Memory B cell (primary cell): ENCODE results near the gene INTS7.

Experiments used
- ATAC-seq: fragments of 150-1000 bp; cut with Tn5 transposase; 2 replicates; pipeline ENCODE4 v1.10.0; 2021; ENCODE audit warnings: low read depth, mild to moderate bottlenecking, moderate library complexity
- DNase-seq, 2 donors: peaks; one replicate each; pipeline ENCODE4 v3.0.0; 2022; ENCODE audit warnings: low spot score in 2 of 2
- H3K27ac Mint-ChIP-seq: one replicate; pipeline ENCODE4 v1.8.0; 2022; ENCODE audit warnings: mild to moderate bottlenecking, moderate library complexity, mixed read lengths
- H3K27me3 Mint-ChIP-seq: one replicate; pipeline ENCODE4 v1.8.0; 2022; ENCODE audit warnings: mixed read lengths
- H3K36me3 Mint-ChIP-seq: one replicate; pipeline ENCODE4 v1.8.0; 2022; ENCODE audit warnings: mild to moderate bottlenecking, mixed read lengths
- H3K4me1 Mint-ChIP-seq: one replicate; pipeline ENCODE4 v1.8.0; 2022; ENCODE audit warnings: mixed read lengths
- H3K4me3 Mint-ChIP-seq: one replicate; pipeline ENCODE4 v1.8.0; 2022; ENCODE audit warnings: mild to moderate bottlenecking, moderate library complexity, mixed read lengths
- H3K9me3 Mint-ChIP-seq: one replicate; pipeline ENCODE4 v1.8.0; 2022; ENCODE audit warnings: mixed read lengths

The INTS7 gene

DNA sequence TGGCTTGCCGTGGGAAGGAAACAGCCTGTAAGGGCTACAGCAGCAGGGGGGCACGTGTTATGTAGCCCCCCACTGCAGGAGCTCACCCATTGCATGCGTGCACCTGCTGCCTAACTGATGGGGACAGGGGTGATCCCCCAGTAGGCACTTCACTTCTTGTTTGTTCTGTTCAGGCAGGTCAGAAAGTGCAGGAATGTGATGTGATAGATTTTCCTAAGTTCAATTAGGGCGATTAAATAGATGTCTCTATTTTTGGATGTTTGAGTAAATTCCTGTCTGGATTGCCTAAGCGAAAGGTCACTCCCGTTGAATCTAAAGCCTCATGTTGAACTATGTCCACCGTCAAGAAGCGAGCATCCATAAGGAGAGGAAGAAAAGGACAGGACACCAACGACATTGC, 126.0 kb downstream of the INTS7 start:
- no peak overlapping the region for H3K4me3 Mint-ChIP-seq
- no peak for DNase-seq
- H3K36me3 Mint-ChIP-seq, result peaks cover 2% of the 10 kb centered on the region
- H3K9me3 Mint-ChIP-seq, result peaks cover 2% of the 10 kb centered on the region
- no peak overlapping the region for H3K27ac Mint-ChIP-seq
- peaks cover 3% of the 10 kb centered on the region for H3K27me3 Mint-ChIP-seq
- ATAC-seq, result no peak
- peaks cover 6% of the 10 kb centered on the region for H3K4me1 Mint-ChIP-seq

DNA sequence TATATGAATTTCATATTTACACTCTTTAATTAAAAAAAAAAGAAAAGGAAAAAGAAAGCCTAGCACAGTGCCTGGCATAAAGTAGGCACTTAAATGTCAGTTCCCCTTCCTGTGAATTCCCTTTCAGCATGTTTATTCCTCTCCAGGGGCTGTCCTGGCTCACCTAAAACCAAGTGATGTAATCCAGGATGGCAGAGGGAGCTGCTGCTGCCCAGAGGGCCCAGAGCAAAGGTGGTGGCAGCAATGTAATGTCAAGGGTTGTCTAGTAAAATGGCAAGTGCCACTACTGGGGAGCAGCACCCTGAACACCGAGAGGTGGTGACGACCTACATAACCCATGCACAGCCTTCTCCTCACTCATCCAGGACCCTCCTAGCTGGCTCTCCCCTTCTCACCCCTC, 126.4 kb downstream of the INTS7 start:
- no peak overlapping the region for H3K4me3 Mint-ChIP-seq
- H3K9me3 Mint-ChIP-seq, result peaks cover 2% of the 10 kb centered on the region
- ATAC-seq (no peak), DNase-seq (no peak)
- H3K27me3 Mint-ChIP-seq, result peaks cover 3% of the 10 kb centered on the region
- H3K4me1 Mint-ChIP-seq, result peaks cover 6% of the 10 kb centered on the region
- peaks cover 2% of the 10 kb centered on the region for H3K36me3 Mint-ChIP-seq
- H3K27ac Mint-ChIP-seq, result no peak overlapping the region

DNA sequence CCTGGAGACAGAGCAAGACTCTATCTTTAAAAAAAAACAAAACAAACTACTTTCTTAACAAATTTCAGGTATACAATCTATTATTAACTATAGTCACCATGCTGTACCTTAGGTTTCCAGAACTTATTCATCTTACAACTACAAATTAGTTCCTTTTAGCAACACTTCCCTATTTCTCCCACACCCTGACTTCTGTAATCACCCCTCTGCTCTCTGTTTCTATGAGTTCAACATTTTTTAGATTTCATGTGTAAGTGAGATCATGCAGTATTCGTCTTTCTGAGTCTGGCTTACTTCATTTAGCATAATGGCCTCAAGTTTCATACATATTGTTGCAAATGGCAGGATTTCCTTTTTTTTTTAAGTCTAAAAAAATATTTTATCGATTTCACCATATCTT, 126.9 kb downstream of the INTS7 start:
- H3K36me3 Mint-ChIP-seq, result peaks cover 2% of the 10 kb centered on the region
- no peak overlapping the region for H3K27ac Mint-ChIP-seq
- H3K4me1 Mint-ChIP-seq, result peaks cover 6% of the 10 kb centered on the region
- DNase-seq (no peak), ATAC-seq (peak; percentile 41)
- H3K9me3 Mint-ChIP-seq, result peaks cover 2% of the 10 kb centered on the region
- H3K4me3 Mint-ChIP-seq, result no peak overlapping the region
- peaks cover 3% of the 10 kb centered on the region for H3K27me3 Mint-ChIP-seq

DNA sequence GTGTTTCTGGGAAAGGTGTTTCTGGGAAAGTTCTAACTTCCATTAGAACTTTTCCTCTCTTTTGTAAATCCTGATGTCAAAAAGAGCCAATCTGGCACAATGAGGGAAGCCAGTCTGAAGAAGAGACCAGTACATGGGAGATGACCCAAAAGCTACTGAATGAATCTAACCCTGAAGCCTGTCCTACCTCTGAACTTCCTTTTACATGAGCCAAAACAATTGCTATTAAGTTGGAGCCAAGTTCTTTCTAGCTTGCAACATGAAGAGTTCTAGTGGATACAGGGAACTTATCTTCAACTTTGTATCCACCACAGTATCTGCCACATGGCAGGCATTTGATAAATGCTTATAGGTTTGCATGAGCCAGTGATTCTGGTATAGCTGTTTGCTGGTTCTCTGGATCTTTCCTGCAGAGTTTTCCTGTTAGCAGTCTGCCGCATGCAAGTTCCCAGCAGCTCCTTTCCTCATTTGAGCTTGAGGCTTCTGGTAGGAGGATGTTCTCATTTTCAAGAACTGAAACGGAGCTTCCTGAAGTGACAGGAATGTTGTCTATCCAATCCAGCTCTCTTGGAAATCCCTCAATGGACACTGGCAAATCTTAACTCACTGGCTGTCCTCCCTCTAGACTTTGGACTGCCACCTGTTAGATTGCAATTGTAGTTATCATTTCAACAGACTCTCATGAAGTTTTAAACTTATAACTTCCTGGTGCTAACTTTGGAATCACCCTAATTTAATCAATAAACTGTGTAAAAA, 131.7 kb downstream of the INTS7 start:
- Mint-ChIP-seq H3K4me3 (no peak overlapping the region), H3K4me1 (peaks cover 3% of the 10 kb centered on the region), H3K9me3 (peaks cover 1% of the 10 kb centered on the region)

DNA sequence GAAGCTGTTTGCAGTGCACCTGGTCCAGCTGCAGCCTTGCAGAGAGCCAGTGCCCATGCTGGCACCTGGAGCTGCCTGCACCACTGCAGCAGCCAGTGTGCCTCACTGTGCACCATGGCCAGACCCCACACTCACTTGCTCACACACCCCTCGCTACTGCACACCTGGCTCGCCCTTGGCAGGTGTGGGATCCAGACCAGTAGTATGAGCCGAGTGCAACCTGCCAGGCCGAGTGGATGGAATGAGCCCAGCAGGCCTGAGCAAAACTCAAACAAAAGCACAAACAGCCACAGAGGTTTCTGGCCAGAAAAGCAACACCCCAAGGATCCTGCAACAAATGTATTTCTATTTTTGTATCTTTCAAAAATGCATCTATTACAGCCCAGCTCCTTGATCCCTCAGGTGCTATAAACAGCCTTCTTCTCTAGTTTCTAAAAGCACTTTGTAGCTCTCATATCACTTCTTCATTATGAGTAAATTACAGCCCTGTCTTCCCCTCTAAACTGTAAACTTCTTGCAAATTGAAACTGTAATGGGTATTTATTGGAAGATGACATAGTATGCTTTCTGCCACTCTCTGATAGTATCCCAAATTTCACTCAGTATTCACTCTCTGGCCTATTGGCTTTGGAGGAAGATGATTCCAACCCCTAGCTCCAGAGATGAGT, 132.6 kb downstream of the INTS7 start:
- H3K9me3 Mint-ChIP-seq, result peaks cover 1% of the 10 kb centered on the region
- peaks cover 2% of the 10 kb centered on the region for H3K27me3 Mint-ChIP-seq
- no peak overlapping the region for H3K4me3 Mint-ChIP-seq
- H3K4me1 Mint-ChIP-seq, result no peaks in the 10 kb centered on the region
- no peaks in the 10 kb centered on the region for H3K36me3 Mint-ChIP-seq
- no peak overlapping the region for H3K27ac Mint-ChIP-seq
- ATAC-seq, result no peak
- no peak for DNase-seq

More for the DNA sequence above, 131.7 kb downstream of the INTS7 start:
- Mint-ChIP-seq H3K27ac (no peak overlapping the region), H3K27me3 (peaks cover 2% of the 10 kb centered on the region), H3K36me3 (no peaks in the 10 kb centered on the region)
- no peak for ATAC-seq
- DNase-seq, result no peak

DNA sequence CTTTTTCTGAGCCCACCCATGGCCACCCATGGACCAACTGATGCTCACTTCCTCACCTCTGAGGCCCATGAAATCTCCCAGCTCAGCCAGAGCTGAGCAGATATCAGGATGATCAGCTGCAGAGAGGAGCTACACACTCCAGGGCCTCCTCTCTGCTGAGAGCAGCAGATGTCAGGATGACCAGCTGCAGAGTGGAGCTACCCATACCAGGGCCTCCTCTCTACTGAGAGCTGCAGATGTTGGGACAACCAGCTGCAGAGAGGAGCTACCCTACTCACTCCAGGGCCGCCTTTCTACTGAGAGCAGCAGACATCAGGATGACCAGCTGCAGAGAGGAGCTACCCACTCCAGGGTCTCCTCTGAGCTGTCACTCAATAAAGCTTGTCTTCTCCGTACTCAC, 133.4 kb downstream of the INTS7 start:
- Mint-ChIP-seq H3K9me3 (peaks cover 1% of the 10 kb centered on the region), H3K36me3 (no peaks in the 10 kb centered on the region), H3K27ac (no peak overlapping the region), H3K27me3 (peaks cover 2% of the 10 kb centered on the region), H3K4me3 (no peak overlapping the region), H3K4me1 (no peaks in the 10 kb centered on the region)
- DNase-seq (no peak), ATAC-seq (no peak)

DNA sequence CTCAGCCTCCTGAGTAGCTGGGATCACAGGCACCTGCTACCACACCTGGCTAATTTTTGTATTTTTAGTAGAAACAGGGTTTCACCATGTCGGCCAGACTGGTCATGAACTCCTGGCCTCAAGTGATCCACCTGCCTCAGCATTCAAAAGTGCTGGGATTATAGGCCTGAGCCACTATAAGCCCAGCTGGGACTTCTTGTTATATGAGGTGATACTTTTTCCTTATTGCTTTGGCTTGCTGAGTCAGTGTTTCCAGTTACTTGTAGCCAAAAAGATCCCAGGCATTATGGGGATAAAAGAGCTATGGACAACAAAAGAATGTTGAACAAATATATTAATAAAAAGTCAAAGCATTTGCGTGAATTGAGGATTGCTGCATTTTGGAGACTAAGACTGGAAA, 134.9 kb downstream of the INTS7 start:
- H3K36me3 Mint-ChIP-seq, result no peaks in the 10 kb centered on the region
- no peak for DNase-seq
- ATAC-seq, result no peak
- no peak overlapping the region for H3K4me3 Mint-ChIP-seq
- H3K4me1 Mint-ChIP-seq, result no peaks in the 10 kb centered on the region
- peaks cover 2% of the 10 kb centered on the region for H3K27me3 Mint-ChIP-seq
- peaks cover 1% of the 10 kb centered on the region for H3K9me3 Mint-ChIP-seq
- H3K27ac Mint-ChIP-seq, result no peak overlapping the region

DNA sequence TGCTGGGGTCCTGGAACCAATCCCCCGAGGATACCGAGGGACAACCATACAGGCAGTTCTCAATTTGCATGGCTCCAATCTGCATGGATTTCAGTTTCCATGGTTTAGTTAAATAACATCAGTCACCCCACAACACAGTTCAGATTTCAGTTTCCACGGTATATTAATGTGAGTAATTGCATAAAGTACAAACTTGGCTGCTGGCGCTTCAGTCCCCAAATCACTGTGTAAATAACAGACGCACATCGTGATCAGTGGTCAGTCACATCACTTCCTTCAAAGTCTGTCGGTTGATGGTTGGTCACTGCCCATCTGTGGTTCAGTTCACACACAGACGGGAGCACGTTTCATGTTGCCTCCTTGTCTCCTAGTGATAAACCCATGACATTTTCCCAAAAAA, 138.4 kb downstream of the INTS7 start:
- Mint-ChIP-seq H3K27ac (no peak overlapping the region), H3K27me3 (peaks cover 2% of the 10 kb centered on the region), H3K9me3 (no peaks in the 10 kb centered on the region), H3K36me3 (no peaks in the 10 kb centered on the region), H3K4me1 (no peaks in the 10 kb centered on the region), H3K4me3 (no peak overlapping the region)
- DNase-seq (no peak), ATAC-seq (no peak)

DNA sequence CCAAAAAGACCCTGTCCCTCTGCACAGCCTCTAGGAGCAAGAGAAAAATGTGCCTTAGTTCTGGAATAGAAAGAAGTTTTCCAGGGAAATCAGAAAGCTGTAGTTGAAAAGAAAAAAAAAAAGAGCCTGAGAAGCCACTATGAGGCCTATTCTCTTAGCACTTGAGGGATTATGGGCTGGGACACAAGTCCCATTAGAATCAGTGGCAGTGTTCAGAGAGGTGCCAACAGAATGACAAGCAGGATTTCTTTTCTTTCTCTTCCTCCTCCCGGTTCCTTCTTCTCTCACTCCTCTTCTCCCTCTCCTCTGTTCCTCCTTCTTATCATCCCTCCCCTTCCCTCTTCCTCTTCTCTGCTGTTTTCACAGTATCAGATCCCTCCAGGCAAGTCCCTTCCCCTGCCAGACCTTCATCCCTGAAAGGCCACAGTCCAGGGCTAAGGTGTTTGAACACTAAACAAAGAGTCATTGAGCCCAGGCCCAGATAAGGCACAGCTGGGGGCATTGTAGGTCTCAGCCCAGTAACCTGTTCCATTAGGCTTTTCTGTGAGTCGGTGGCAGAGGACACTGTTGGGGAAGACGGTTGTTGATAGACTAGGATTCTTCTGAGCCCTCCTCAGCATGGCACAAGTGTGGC, 140.1 kb downstream of the INTS7 start:
- H3K4me1 Mint-ChIP-seq, result no peaks in the 10 kb centered on the region
- H3K9me3 Mint-ChIP-seq, result no peaks in the 10 kb centered on the region
- peaks cover 2% of the 10 kb centered on the region for H3K27me3 Mint-ChIP-seq
- ATAC-seq (no peak), DNase-seq (no peak)
- no peak overlapping the region for H3K27ac Mint-ChIP-seq
- H3K4me3 Mint-ChIP-seq, result no peak overlapping the region
- H3K36me3 Mint-ChIP-seq, result no peaks in the 10 kb centered on the region

DNA sequence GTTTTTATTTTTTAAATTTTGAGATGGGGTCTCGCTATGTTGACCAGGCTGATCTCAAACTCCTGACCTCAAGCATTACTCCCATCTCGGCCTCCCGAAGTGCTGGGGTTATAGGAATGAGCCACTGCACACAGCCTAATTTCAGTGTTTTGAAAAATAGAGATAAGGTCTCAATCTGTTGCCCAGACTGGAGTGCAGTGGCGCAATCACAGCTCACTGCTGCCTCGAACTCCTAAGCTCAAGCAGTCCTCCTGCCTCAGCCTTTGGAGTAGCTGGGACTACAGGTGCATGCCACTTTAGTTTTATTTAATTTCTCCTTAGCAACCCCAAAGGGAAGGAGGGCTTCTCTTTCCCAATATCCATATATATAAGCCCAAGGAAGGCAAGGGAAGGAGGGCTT, 141.0 kb downstream of the INTS7 start:
- Mint-ChIP-seq H3K36me3 (no peaks in the 10 kb centered on the region), H3K27ac (no peak overlapping the region), H3K4me1 (no peaks in the 10 kb centered on the region), H3K9me3 (no peaks in the 10 kb centered on the region), H3K4me3 (no peak overlapping the region), H3K27me3 (peaks cover 2% of the 10 kb centered on the region)
- ATAC-seq, result no peak
- no peak for DNase-seq

DNA sequence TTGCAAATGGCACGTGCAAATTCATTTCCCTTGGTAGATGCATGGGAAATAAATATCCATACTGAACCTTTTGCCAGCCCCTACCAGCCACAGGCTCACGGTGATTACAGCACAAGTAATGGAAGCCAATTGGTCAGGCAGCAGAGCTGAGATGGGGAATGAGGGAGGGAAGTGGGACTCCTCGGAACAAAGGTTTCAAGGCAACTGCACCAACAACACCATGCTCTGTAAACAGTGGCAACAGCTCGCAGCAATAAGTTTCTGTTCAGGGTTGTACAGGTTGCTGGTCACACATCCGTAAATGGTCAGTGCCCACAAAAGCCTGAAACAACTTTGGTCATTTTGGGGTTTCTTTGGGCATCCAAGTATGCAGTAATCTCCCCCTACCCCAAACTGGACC, 142.1 kb downstream of the INTS7 start:
- ATAC-seq (no peak), DNase-seq (no peak)
- H3K27me3 Mint-ChIP-seq, result peaks cover 3% of the 10 kb centered on the region
- no peaks in the 10 kb centered on the region for H3K9me3 Mint-ChIP-seq
- no peaks in the 10 kb centered on the region for H3K4me1 Mint-ChIP-seq
- H3K4me3 Mint-ChIP-seq, result no peak overlapping the region
- H3K27ac Mint-ChIP-seq, result no peak overlapping the region
- no peaks in the 10 kb centered on the region for H3K36me3 Mint-ChIP-seq

DNA sequence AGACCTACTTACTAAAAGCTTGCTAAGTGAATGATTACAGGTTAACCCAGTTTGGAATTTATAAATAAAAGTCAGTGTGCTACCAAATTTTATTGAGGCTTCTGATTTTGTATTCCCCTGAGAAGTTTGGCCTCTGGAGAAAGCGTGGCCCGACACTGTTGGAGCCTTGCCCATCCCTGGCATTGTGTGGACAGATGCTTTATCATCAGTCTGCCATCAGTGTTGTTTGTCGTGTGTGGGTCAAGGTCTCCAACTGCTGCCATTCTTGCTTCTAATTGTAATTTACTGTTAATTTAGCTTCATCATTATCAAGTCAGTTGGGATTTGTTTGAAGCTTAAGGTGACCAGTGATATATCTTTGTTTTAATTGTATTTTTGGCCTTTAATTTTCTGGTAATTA, 142.8 kb downstream of the INTS7 start:
- Mint-ChIP-seq H3K27me3 (peaks cover 7% of the 10 kb centered on the region), H3K27ac (no peak overlapping the region), H3K4me3 (no peak overlapping the region), H3K36me3 (no peaks in the 10 kb centered on the region), H3K4me1 (peaks cover 5% of the 10 kb centered on the region), H3K9me3 (no peaks in the 10 kb centered on the region)
- DNase-seq (no peak), ATAC-seq (no peak)

DNA sequence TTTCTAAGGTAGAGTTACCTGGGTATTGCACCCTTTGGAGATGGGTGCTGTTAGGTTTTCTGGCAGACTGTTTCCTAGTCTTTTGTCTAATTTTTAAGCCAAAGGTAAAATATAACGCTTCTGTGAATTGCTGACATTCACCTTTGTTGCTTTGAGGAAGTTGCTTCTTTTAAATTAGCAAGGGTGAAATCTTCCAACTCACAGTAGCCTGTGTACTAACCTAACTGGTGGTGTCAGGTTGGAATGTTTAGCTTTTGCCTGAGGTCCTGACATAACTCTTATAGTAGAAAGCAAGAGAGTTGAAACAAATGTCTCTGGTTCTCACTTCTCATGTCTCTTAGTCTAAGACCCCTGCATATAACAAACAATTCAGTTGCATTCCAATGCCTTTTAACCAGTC, 143.6 kb downstream of the INTS7 start:
- no peak for ATAC-seq
- H3K27ac Mint-ChIP-seq, result no peak overlapping the region

More for the DNA sequence above, 143.6 kb downstream of the INTS7 start:
- H3K9me3 Mint-ChIP-seq, result no peaks in the 10 kb centered on the region
- H3K27me3 Mint-ChIP-seq, result peaks cover 9% of the 10 kb centered on the region
- no peak for DNase-seq
- peaks cover 7% of the 10 kb centered on the region for H3K4me1 Mint-ChIP-seq
- H3K36me3 Mint-ChIP-seq, result no peaks in the 10 kb centered on the region
- no peak overlapping the region for H3K4me3 Mint-ChIP-seq
